ENCODE data around the gene ZIC1.

DNA sequence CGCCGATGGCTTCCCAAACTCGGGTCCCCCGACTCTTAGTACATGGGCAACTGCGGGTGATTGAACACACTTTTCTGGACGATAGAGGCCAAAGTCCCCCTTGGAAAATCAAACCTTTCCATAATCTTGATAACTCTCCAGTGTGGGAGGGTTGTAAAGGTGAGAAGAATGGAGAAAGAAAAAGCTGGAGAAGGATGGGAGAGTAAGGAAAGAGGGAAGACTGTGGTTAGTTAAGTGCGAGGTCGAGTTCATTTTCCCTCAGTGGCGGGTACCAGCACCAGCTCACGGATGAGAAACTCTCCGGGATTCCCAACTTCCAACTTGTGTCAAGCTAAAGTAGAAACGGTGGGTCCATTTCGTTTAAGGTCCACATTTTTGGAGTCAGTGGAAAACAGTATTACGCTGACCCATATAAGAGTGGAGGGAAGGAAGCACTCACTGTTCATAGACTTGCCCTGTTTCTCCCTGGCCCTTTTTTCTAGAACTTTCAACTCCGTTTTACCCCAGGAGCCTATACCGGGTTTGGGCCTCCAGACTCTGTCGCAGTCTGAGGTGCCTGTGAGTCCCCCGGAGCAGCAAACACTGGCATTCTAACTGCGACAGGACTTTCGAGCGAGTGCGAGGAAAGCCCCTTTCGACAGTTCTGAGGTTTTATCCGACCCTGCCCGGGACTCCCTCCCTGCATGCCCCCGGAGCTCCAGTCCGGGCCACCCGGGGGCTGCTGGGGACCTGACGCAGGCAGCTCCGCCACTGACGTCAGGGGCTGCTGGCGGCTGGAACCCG, 14.8 kb downstream of the ZIC1 start:
- TF ChIP-seq, protein P1, sequence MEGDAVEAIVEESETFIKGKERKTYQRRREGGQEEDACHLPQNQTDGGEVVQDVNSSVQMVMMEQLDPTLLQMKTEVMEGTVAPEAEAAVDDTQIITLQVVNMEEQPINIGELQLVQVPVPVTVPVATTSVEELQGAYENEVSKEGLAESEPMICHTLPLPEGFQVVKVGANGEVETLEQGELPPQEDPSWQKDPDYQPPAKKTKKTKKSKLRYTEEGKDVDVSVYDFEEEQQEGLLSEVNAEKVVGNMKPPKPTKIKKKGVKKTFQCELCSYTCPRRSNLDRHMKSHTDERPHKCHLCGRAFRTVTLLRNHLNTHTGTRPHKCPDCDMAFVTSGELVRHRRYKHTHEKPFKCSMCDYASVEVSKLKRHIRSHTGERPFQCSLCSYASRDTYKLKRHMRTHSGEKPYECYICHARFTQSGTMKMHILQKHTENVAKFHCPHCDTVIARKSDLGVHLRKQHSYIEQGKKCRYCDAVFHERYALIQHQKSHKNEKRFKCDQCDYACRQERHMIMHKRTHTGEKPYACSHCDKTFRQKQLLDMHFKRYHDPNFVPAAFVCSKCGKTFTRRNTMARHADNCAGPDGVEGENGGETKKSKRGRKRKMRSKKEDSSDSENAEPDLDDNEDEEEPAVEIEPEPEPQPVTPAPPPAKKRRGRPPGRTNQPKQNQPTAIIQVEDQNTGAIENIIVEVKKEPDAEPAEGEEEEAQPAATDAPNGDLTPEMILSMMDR (conservative IDR thresholded peaks at IDR 0.05; ENCODE audit: low read depth, low read length): no peak
- no peak for TF ChIP-seq EZH2 (IDR thresholded peaks at IDR 0.05; ENCODE audit: low read length, unreplicated experiment)
